Sigmoid colon (tissue), 7 donors: ENCODE measurements around the gene ATP2B3. TPM values are rescaled to one million over a fixed set of nuclear protein-coding genes. Genes with fewer than 3 reads are reported as not detected.
"Not testable (repeated sequence)": the region's sequence is repeated elsewhere in the genome, so short reads cannot be mapped to it uniquely, and the experiment has no call there.

Experiments
- DNase-seq: peaks from one replicate; pipeline ENCODE4 v3.0.0-alpha.2; 2019
- H3K27ac ChIP-seq, 4 donors: fragments of 200-600 bp; sonication (generic); one replicate each; pipeline ENCODE4 v1.5.1; 2016 to 2019; ENCODE audit warnings: mild to moderate bottlenecking in 1 of 4
- H3K27me3 ChIP-seq, 3 donors: fragments of 200-600 bp; sonication (generic); one replicate each; pipeline ENCODE4 v1.5.1; 2019; ENCODE audit warnings: mild to moderate bottlenecking in 1 of 3
- H3K36me3 ChIP-seq, 4 donors: fragments of 200-600 bp; sonication (generic); one replicate each; pipeline ENCODE4 v1.5.1; 2016 to 2019
- H3K4me1 ChIP-seq, 4 donors: fragments of 200-600 bp; sonication (generic); one replicate each; pipeline ENCODE4 v1.5.1; 2017 to 2019
- H3K4me3 ChIP-seq, 4 donors: fragments of 200-600 bp; sonication (generic); one replicate each; pipeline ENCODE4 v1.5.1; 2017 to 2019; ENCODE audit warnings: mild to moderate bottlenecking in 2 of 4, moderate library complexity in 1 of 4
- H3K9me3 ChIP-seq, 4 donors: fragments of 200-600 bp in 3 of 4; sonication (generic) in 3 of 4; one replicate each; pipeline versions ENCODE4 v1.5.1 to v1.6.1; 2013 to 2019
- CTCF ChIP-seq, 4 experiments: fragments of 450-650 bp in 3 of 4; fragments of 200-600 bp in 1 of 4; IDR thresholded peaks; one replicate each; pipeline ENCODE4 v1.5.1; 2016 to 2019; ENCODE audit warnings: antibody characterized with exemption in 4 of 4, mild to moderate bottlenecking in 3 of 4, moderate library complexity in 2 of 4
- EP300 ChIP-seq, 4 donors: sonication (generic); formaldehyde crosslinking; IDR thresholded peaks; one replicate each; pipeline ENCODE4 v1.6.1; 2017; ENCODE audit warnings: antibody characterized with exemption in 4 of 4
- POLR2A ChIP-seq, 2 donors: fragments of 450-650 bp; IDR thresholded peaks; one replicate each; pipeline ENCODE4 v1.6.1; 2016; ENCODE audit warnings: antibody characterized with exemption in 2 of 2, mild to moderate bottlenecking in 2 of 2, moderate library complexity in 2 of 2
- POLR2AphosphoS5 ChIP-seq, 4 donors: sonication (generic); formaldehyde crosslinking; IDR thresholded peaks; one replicate each; pipeline ENCODE4 v1.6.1; 2017; ENCODE audit warnings: antibody characterized with exemption in 4 of 4
- WGBS, 2 donors: extraction: QIAGEN DNeasy Blood & Tissue Kit; methylation state at CpG; one replicate each; pipeline ENCODE4 v1.1.7; 2013; 5-methylcytosine and 5-hydroxymethylcytosine counted together
- intact Hi-C: fragments of 100-400 bp; cut with DNase I; formaldehyde crosslinking; loops from one replicate; pipeline ENCODE4 v1.15.1; 2023
- polyA plus RNA-seq, 3 donors: library from polyadenylated mRNA; stranded (reverse); fragments of 200-250 nt; gene quantifications; one replicate each; pipeline ENCODE4 v1.2.3, GENCODE V29; 2013
- total RNA-seq, 4 donors: library from RNA; depleted of rRNA; stranded (reverse); fragments of >200 nt; gene quantifications; one replicate each; pipeline ENCODE4 v1.1.0, GENCODE V29; 2016
- donor health status: healthy with polysubstance abuse.
- donor health status: Bipolar disorder and iron deficiency.
- donor health status: healthy.

Gene ATP2B3
- total and polyA plus RNA-seq, 7 donors: under 0.01 to 0.95 (median 0.26) TPM; not detected in 2

- no peak for DNase-seq
- no peak overlapping the region for H3K27ac ChIP-seq
- 60 to 80% methylated on average over 7 of the region's 7 CpGs for WGBS, 2 donors
- H3K9me3 ChIP-seq: no peaks in the 10 kb centered on the region
- peaks cover 0 to 22% (median 14%) of the 10 kb centered on the region in 4 donors for H3K4me1 ChIP-seq
- no peak overlapping the region for H3K4me3 ChIP-seq
- TF ChIP-seq CTCF (IDR thresholded peaks at IDR 0.05) (no peak), EP300 (IDR thresholded peaks at IDR 0.05) (no peak), POLR2A (IDR thresholded peaks at IDR 0.05) (no peak)
- no peaks in the 10 kb centered on the region for H3K36me3 ChIP-seq
- intact Hi-C loops: loop anchor here (5.0 kb wide), 1 partner anchor 44 kb away; no protein-coding TSS in a partner anchor
- H3K27me3 ChIP-seq: no peaks in the 10 kb centered on the region
Measured at GRCh38 chrX:153600921-153601320, 83.5 kb downstream of the ATP2B3 start.

GRCh38 chrX:153601511-153602110 lies 84.2 kb downstream of the ATP2B3 start:
- intact Hi-C loops: loop anchor here (5.0 kb wide), 1 partner anchor 44 kb away; no protein-coding TSS in a partner anchor
- TF ChIP-seq CTCF (IDR thresholded peaks at IDR 0.05): no peak
- TF ChIP-seq POLR2A (IDR thresholded peaks at IDR 0.05): no peak
- no peak for TF ChIP-seq EP300 (IDR thresholded peaks at IDR 0.05)
- Histone ChIP-seq H3K27me3 (no peaks in the 10 kb centered on the region), H3K27ac (no peak overlapping the region), H3K36me3 (no peaks in the 10 kb centered on the region), H3K4me3 (no peak overlapping the region), H3K4me1 (peaks cover 0 to 22% (median 14%) of the 10 kb centered on the region in 4 donors), H3K9me3 (no peaks in the 10 kb centered on the region)
- 93 to 96% methylated on average over 12 of the region's 12 CpGs for WGBS, 2 donors
- DNase-seq: no peak

- WGBS, 2 donors: 95 to 96% methylated on average over 3 of the region's 3 CpGs
- H3K36me3 ChIP-seq: no peaks in the 10 kb centered on the region
- H3K9me3 ChIP-seq: no peaks in the 10 kb centered on the region
- DNase-seq: no peak
- peaks cover 0 to 21% (median 14%) of the 10 kb centered on the region in 4 donors for H3K4me1 ChIP-seq
- TF ChIP-seq CTCF (IDR thresholded peaks at IDR 0.05): no peak
- TF ChIP-seq POLR2A (IDR thresholded peaks at IDR 0.05): no peak
- TF ChIP-seq EP300 (IDR thresholded peaks at IDR 0.05): no peak
- no peak for TF ChIP-seq POLR2AphosphoS5 (IDR thresholded peaks at IDR 0.05)
- intact Hi-C loops: loop anchor here (5.0 kb wide), 1 partner anchor 45 kb away; no protein-coding TSS in a partner anchor
- H3K27me3 ChIP-seq: no peaks in the 10 kb centered on the region
- no peak overlapping the region for H3K4me3 ChIP-seq
- no peak overlapping the region for H3K27ac ChIP-seq
Measured at GRCh38 chrX:153602601-153603000, 85.2 kb downstream of the ATP2B3 start.

GRCh38 chrX:153603131-153603656 lies 85.8 kb downstream of the ATP2B3 start:
- DNase-seq: no peak
- H3K4me1 ChIP-seq: peaks cover 0 to 15% (median 11%) of the 10 kb centered on the region in 4 donors
- no peaks in the 10 kb centered on the region for H3K27me3 ChIP-seq
- no peak overlapping the region for H3K4me3 ChIP-seq
- WGBS, 2 donors: 94 to 95% methylated on average over 17 of the region's 17 CpGs
- intact Hi-C loops: loop anchor here (5.0 kb wide), 1 partner anchor 46 kb away; no protein-coding TSS in a partner anchor
- TF ChIP-seq EP300 (IDR thresholded peaks at IDR 0.05): no peak
- TF ChIP-seq POLR2AphosphoS5 (IDR thresholded peaks at IDR 0.05): no peak
- TF ChIP-seq POLR2A (IDR thresholded peaks at IDR 0.05): no peak
- no peak for TF ChIP-seq CTCF (IDR thresholded peaks at IDR 0.05)
- no peaks in the 10 kb centered on the region for H3K36me3 ChIP-seq
- no peak overlapping the region for H3K27ac ChIP-seq
- H3K9me3 ChIP-seq: no peaks in the 10 kb centered on the region

GRCh38 chrX:153604666-153605380 lies 87.4 kb downstream of the ATP2B3 start:
- intact Hi-C loops: loop anchor here (5.0 kb wide), 1 partner anchor 48 kb away; no protein-coding TSS in a partner anchor
- not testable (repeated sequence) for H3K4me3 ChIP-seq, DNase-seq, H3K9me3 ChIP-seq, H3K36me3 ChIP-seq, H3K27me3 ChIP-seq, H3K27ac ChIP-seq
- WGBS, 2 donors: 88 to 93% methylated on average over 18 of the region's 18 CpGs
- H3K4me1 ChIP-seq: peaks cover 0 to 16% (median 11%) of the 10 kb centered on the region in 4 donors
